ENCODE results near the gene NSFL1C. TPM values are rescaled to one million over a fixed set of nuclear protein-coding genes. Genes with fewer than 3 reads are reported as not detected.
"Not testable (repeated sequence)": the region's sequence is repeated elsewhere in the genome, so short reads cannot be mapped to it uniquely, and the experiment has no call there.

Gene NSFL1C
- total RNA-seq, 4 donors from 2014 or later = 14.7 to 51.2 (median 48.8) TPM

DNA sequence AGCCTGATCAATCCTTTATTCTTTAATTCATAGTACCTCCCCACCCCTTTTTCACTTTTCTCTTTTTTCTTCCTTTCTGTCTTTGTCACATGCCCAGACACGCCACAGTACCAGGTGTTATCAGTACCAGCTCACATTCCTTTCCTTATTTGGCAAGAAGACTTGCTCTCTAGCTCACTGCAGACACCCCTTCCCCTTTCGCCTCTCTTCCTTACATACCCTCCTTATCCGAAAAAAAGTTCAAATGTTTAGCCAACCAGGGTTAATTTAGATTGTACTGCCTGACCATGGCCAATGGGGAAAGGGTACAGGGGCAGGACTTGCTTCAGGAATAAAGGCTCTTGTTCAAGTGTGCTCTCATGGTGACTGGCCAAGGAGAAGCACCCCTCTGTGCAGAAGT is 33.8 kb upstream of the NSFL1C start:
- WGBS, 2 donors (ENCODE audit: low coverage in 1 of 2) = 40 to 51% methylated on average over 3 of the region's 3 CpGs
- Histone ChIP-seq H3K27ac (no peak overlapping the region), H3K9me3 (no peaks in the 10 kb centered on the region), H3K36me3 (no peaks in the 10 kb centered on the region), H3K27me3 (peaks cover 25% of the 10 kb centered on the region), H3K4me1 (no peaks in the 10 kb centered on the region), H3K4me3 (no peak overlapping the region)
- TF ChIP-seq POLR2A (IDR thresholded peaks at IDR 0.05) (no peak), EP300 (IDR thresholded peaks at IDR 0.05; ENCODE audit: low read depth) (no peak), CTCF (IDR thresholded peaks at IDR 0.05) (no peak), POLR2AphosphoS5 (IDR thresholded peaks at IDR 0.05) (no peak)
- intact Hi-C loops (cut with DNase I; ENCODE audit: low total_unique reads) = no loop called here
- in situ Hi-C loops (cut with MboI; ENCODE audit: low pct_ligation_motif_present in 1 of 4, low pct_unique_long_range_greater_than_20kb in 1 of 4, low sequenced_read_pairs in 3 of 4) = loop anchor here in 1 of 4 donors (25.0 kb wide), 1 partner anchor 262 kb away; no protein-coding TSS in a partner anchor
- no peak for DNase-seq

DNA sequence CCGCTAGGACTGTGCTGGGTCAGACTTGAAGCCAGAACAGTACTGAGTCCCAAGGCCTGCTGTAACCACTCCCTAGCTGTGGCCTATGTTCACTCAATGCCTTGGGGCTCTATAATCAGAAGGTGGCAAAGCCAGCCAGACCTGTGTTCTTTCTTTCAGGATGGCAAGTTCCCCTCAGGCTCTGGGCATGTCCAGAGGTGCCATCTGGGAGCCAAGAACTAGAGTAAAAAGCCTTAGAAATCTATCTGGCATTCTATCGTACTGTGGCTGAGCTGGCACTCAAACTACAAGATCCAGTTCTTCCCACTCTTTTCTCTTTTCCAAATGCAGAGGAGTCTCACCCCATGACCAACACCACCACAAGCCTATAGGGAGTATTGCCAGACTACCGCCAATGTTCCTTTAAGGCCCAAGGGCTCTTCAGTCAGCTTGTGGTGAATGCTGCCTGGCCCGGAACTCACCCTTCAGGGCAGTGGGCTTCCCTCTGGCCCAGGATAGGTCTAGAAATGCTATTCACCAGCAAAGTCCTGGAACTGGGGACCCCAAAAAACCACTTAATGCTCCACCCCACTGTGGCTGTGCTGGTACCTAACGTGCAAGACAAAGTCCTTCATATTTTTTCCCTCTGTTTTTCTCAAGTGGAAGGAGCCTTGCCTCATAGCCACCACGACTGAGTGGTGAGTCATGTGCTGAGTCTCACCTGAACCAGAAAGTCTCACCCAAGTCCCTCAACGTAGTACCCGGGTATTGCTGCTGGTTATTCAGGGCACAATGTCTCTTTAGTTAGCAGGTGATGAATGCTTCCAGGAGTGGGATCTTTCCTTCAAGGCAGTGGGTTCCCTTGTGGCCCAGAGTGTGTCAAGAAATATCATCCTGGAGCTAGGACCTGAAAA is 33.1 kb upstream of the NSFL1C start:
- Histone ChIP-seq H3K9me3 (no peaks in the 10 kb centered on the region), H3K4me3 (no peak overlapping the region), H3K27ac (no peak overlapping the region), H3K36me3 (no peaks in the 10 kb centered on the region), H3K27me3 (peaks cover 27% of the 10 kb centered on the region), H3K4me1 (no peaks in the 10 kb centered on the region)
- in situ Hi-C loops (cut with MboI; ENCODE audit: low pct_ligation_motif_present in 1 of 4, low pct_unique_long_range_greater_than_20kb in 1 of 4, low sequenced_read_pairs in 3 of 4) (loop anchor here in 1 of 4 donors (25.0 kb wide), 1 partner anchor 263 kb away; no protein-coding TSS in a partner anchor), intact Hi-C loops (cut with DNase I; ENCODE audit: low total_unique reads) (no loop called here)
- TF ChIP-seq POLR2AphosphoS5 (IDR thresholded peaks at IDR 0.05) (no peak), POLR2A (IDR thresholded peaks at IDR 0.05) (no peak), CTCF (IDR thresholded peaks at IDR 0.05) (no peak), EP300 (IDR thresholded peaks at IDR 0.05; ENCODE audit: low read depth) (no peak)
- DNase-seq = no peak
- 88% methylated on average over 8 of the region's 8 CpGs; no CpG with 5 or more reads in 1 of the 2 donors for WGBS, 2 donors (ENCODE audit: low coverage in 1 of 2)

DNA sequence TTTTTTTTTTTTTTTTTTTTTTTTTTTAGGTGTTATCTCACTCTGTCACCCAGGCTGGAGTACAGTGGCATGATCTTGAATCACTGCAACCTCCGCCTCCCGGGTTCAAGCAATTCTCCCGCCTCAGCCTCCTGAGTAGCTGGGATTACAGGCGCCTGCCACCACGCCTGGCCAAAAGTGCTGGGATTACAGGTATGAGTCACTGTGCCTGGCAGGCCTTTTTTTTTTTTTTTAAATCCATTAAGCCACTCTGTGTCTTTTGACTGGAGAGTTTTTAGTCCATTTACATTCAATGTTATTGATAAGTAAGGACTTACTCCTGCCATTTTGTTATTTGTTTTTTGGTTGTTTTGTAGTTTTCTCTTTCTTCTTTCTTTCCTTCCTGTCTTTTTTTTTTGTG is 30.7 kb upstream of the NSFL1C start:
- H3K36me3 ChIP-seq; DNase-seq; intact Hi-C loops (cut with DNase I; ENCODE audit: low total_unique reads); H3K27ac ChIP-seq; H3K9me3 ChIP-seq; in situ Hi-C loops (cut with MboI; ENCODE audit: low pct_ligation_motif_present in 1 of 4, low pct_unique_long_range_greater_than_20kb in 1 of 4, low sequenced_read_pairs in 3 of 4); H3K4me3 ChIP-seq; H3K4me1 ChIP-seq: not testable (repeated sequence)
- 81 to 85% methylated on average over 4 to 5 of the region's 5 CpGs for WGBS, 2 donors (ENCODE audit: low coverage in 1 of 2)
- peaks cover 36% of the 10 kb centered on the region for H3K27me3 ChIP-seq

- Histone ChIP-seq H3K27ac (no peak overlapping the region), H3K4me1 (peaks cover 0 to under 1% (median 0%) of the 10 kb centered on the region in 4 donors), H3K9me3 (no peaks in the 10 kb centered on the region), H3K4me3 (no peak overlapping the region), H3K27me3 (peaks cover 36% of the 10 kb centered on the region), H3K36me3 (no peaks in the 10 kb centered on the region)
- DNase-seq = no peak
- TF ChIP-seq POLR2A (IDR thresholded peaks at IDR 0.05) = no peak
- WGBS, 2 donors (ENCODE audit: low coverage in 1 of 2) = 82 to 93% methylated on average over 2 to 3 of the region's 3 CpGs
- intact Hi-C loops (cut with DNase I; ENCODE audit: low total_unique reads) = no loop called here
- in situ Hi-C loops (cut with MboI; ENCODE audit: low pct_ligation_motif_present in 1 of 4, low pct_unique_long_range_greater_than_20kb in 1 of 4, low sequenced_read_pairs in 3 of 4) = no loop called here
These were observed 30.3 kb upstream of the NSFL1C start for GRCh38 chr20:1496930-1497329.

GRCh38 chr20:1494436-1494835 is 27.8 kb upstream of the NSFL1C start:
- intact Hi-C loops (cut with DNase I; ENCODE audit: low total_unique reads) (no loop called here), in situ Hi-C loops (cut with MboI; ENCODE audit: low pct_ligation_motif_present in 1 of 4, low pct_unique_long_range_greater_than_20kb in 1 of 4, low sequenced_read_pairs in 3 of 4) (no loop called here)
- no peak overlapping the region for H3K27ac ChIP-seq
- no peak for TF ChIP-seq POLR2AphosphoS5 (IDR thresholded peaks at IDR 0.05)
- no peak for TF ChIP-seq POLR2A (IDR thresholded peaks at IDR 0.05)
- no peak for TF ChIP-seq CTCF (IDR thresholded peaks at IDR 0.05)
- TF ChIP-seq EP300 (IDR thresholded peaks at IDR 0.05; ENCODE audit: low read depth) = no peak
- no peak overlapping the region for H3K4me3 ChIP-seq
- H3K27me3 ChIP-seq = peaks cover 33% of the 10 kb centered on the region
- 31 to 36% methylated on average over 3 of the region's 3 CpGs for WGBS, 2 donors (ENCODE audit: low coverage in 1 of 2)
- peaks cover 0 to 3% (median 0%) of the 10 kb centered on the region in 4 donors for H3K4me1 ChIP-seq
- DNase-seq = no peak
- no peaks in the 10 kb centered on the region for H3K9me3 ChIP-seq
- H3K36me3 ChIP-seq = no peaks in the 10 kb centered on the region
